ENCODE data around the gene SCPEP1.

SCPEP1 gene

DNA sequence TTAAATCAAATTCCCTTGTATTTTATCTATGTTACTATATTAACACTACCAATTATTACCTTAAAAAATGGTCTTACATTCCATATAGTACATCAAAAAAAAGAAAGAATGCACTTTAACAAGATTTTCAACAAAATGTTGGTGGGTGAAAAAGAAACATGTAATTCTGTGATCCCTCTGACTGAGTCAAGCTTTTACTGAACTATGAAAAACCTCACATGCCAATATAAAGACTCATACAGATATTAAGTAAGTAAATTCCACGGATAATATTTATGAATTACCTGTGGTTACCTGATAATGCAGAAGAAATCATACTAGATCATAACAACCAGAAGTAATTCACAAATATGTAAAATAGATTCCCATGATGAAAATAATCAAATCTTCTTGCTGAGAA, 29.4 kb upstream of the SCPEP1 start:
- TF ChIP-seq, protein P1, sequence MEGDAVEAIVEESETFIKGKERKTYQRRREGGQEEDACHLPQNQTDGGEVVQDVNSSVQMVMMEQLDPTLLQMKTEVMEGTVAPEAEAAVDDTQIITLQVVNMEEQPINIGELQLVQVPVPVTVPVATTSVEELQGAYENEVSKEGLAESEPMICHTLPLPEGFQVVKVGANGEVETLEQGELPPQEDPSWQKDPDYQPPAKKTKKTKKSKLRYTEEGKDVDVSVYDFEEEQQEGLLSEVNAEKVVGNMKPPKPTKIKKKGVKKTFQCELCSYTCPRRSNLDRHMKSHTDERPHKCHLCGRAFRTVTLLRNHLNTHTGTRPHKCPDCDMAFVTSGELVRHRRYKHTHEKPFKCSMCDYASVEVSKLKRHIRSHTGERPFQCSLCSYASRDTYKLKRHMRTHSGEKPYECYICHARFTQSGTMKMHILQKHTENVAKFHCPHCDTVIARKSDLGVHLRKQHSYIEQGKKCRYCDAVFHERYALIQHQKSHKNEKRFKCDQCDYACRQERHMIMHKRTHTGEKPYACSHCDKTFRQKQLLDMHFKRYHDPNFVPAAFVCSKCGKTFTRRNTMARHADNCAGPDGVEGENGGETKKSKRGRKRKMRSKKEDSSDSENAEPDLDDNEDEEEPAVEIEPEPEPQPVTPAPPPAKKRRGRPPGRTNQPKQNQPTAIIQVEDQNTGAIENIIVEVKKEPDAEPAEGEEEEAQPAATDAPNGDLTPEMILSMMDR (IDR thresholded peaks at IDR 0.05): no peak

DNA sequence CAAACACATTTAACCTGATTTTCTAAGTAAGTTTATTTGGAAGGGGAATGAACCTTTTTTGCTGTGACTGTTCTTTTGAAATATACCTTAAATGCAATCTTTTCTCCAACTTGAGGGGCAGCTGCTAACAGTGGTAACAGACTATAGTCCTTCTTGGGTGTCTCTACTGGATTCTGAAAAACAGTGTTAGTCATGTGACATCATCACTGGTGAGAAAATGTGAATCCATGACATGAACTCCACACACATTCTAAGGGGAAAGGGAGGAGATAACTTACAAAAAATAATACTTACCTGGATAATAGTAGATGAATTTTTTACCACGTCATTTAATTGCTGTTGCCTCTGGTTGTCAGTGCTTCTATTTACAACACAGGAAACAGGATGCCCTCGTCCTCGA, 28.3 kb upstream of the SCPEP1 start:
- TF ChIP-seq, protein P1 (IDR thresholded peaks at IDR 0.05): no peak

DNA sequence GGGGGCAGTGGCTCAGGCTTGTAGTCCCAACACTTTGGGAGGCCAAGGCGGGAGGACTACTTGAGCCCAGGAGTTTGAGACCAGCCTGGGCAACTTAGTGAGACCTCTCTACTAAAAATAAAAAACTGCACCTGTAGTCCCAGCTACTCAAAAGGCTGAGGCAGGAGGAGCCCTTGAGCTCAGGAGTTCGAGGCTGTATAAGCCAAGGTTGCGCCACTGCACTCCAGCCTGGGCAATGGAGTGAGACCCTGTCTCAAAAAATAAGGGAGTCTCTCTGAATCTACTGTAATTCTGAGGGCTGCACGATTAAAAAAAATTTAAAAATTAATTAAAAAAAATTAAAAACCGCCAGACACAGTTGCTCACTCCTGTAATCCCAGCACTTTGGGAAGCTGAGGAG, 20.9 kb upstream of the SCPEP1 start:
- TF ChIP-seq, protein P1 (IDR thresholded peaks at IDR 0.05): no peak

DNA sequence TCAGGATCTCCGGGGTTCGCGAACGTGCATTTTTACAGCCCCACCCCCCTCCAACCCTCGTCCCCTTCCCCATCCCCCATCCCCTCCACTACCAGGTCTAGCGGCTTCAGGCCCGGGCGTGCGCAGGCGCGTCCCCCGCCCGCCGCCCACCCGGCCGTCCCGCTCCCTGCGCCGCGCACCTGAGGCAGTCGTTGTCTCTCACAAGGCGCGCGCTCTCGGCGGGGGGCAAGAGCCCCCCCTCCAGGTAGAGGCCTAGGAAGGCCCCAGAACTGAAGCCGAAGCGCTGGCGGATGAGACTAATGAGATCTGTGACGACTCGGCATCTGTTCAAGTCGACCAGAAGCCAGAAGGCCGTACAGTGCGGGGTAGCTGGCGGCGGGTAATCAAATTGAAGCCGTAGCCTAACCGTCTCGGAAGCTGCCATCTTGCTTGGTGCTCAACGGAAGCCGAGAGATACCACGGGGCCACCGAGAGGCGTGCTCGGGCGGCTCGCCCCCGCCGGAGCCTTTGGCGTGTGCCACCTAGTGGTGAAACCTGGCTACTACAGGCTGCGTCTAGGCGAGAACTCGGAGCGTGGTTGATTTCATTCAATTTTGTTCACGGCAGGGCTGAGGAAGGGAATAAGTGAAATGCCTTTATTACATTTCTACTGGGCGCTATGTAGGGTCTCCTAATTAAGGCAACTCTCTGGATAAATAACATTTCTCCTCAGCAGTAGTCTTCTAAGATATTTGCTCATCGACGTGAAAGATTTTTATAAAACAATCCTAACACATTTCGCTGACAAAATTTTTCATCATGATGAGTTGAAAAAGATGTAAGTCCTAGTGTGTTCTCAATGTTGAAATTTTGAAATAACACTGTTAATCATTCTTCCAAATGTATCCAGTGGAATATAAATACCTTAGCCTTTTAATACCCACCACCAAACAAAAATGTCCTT, 17.1 kb upstream of the SCPEP1 start, which contains the start of gene COIL:
Gene COIL, minus strand, starts transcription at position 455 of the 943 bp plus-strand sequence. Its CDS starts 31 bp downstream, at position 424.
- TF ChIP-seq, protein P1 (IDR thresholded peaks at IDR 0.05): peak; percentile 97

DNA sequence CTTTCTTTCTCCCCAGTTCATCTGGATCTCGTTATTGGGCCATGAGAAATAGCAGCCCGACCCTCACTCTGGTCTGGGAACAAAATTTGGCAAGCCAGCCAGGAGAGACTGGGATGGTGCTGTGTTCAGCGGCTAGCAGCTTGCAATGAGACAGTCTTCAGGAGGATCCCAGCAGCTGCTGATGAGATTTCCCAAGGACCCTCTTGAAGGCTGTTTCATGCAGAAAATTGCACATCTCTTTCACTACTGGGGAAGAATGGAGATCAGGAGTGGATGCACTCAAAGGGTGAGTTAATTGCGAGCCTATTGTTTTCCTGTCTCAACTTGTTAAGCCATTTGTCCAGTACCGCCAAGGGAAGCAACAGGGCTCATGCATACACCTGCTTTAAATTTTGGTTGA, 11.6 kb upstream of the SCPEP1 start:
- TF ChIP-seq, protein P1 (IDR thresholded peaks at IDR 0.05): no peak

DNA sequence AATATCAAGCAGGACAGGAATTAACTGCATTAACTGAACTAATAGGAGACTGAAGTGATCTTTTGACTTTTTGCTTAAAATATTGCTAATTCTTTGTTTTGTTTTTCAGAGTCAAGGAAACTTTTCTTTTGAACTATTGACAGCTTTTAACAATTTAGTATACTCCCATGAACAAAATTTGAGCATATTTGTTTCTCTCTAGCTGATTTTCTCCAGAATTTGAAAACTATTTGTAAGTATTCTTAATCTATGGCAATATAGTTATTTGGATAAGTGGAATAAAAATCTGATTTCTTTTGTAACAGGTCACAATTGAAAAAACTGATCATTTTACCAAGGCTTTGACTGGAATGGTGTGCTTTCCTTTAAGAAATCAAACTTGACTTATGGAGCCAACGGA, 7.0 kb upstream of the SCPEP1 start:
- TF ChIP-seq, protein P1 (IDR thresholded peaks at IDR 0.05): no peak

DNA sequence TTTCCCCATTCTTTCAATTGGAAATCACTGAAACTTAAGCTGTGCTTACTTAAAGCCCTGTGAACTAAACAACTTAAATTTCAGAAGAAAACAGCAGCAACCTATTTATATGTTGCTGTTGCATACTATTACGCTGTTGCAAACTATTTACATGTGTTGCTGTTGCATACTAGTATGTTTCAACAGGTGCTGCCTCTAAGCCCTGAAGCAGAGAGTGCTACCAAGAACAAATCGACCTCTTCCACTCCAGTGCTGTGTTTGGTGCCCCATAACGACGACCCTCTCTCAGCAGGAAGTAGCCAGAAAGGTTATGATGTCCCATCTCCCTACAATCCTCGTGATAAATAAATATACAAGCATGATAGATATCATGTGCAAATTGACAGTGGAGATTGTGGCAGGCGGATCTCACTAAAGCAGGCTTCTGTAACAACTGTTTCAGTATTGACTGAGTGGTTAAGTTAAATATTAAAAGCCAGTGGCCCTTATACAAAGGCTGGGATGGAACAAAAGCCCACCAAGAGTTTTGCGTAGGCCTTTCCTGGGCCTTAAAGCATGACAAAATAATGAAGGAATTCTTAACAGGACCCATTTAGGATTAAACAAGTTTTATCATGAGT, 5.7 kb upstream of the SCPEP1 start:
- TF ChIP-seq, protein P1 (IDR thresholded peaks at IDR 0.05): no peak
